Pancreas (tissue), 10 donors: ENCODE measurements around the gene ZC2HC1B. TPM values are rescaled to one million over a fixed set of nuclear protein-coding genes. Genes with fewer than 3 reads are reported as not detected.
"Not testable (repeated sequence)": the region's sequence is repeated elsewhere in the genome, so short reads cannot be mapped to it uniquely, and the experiment has no call there.

ENCODE experiments used
- ATAC-seq, 4 donors: fragments of 200-7000 bp; cut with Tn5 transposase; one replicate each; pipeline versions ENCODE4 v1.8.0 to v1.9.1; 2020; ENCODE audit warnings: mild to moderate bottlenecking in 4 of 4, moderate library complexity in 4 of 4
- DNase-seq, 6 donors: peaks; one replicate each; pipeline ENCODE4 v3.0.0-alpha.2; 2020
- FAIRE-seq: peaks from 2 replicates; lab custom pipeline; 2012; peaks lifted over from hg19 to GRCh38; lab: Jason Lieb, UNC
- H3K27ac ChIP-seq, 4 donors: fragments of 200-600 bp; sonication (generic); 1 replicate in 3 of 4; 2 replicates in 1 of 4; pipeline versions ENCODE4 v1.5.0 to v1.8.0; 2020
- H3K27me3 ChIP-seq, 4 donors: fragments of 200-600 bp; one replicate each; pipeline ENCODE4 v1.8.0; 2021
- H3K36me3 ChIP-seq, 3 donors: fragments of 200-600 bp; sonication (generic) in 1 of 3; one replicate each; pipeline versions ENCODE4 v1.5.0 to v1.8.0; 2020 to 2021
- H3K4me1 ChIP-seq, 3 donors: fragments of 200-600 bp; one replicate each; pipeline ENCODE4 v1.8.0; 2021
- H3K4me3 ChIP-seq, 4 donors: fragments of 200-600 bp; sonication (generic) in 2 of 4; one replicate each; pipeline versions ENCODE4 v1.5.0 to v1.8.0; 2020 to 2021
- H3K9me3 ChIP-seq, 4 donors: fragments of 200-600 bp; one replicate each; pipeline ENCODE4 v1.8.0; 2021
- WGBS, 2 donors: extraction: QIAGEN DNeasy Blood & Tissue Kit; methylation state at CpG; one replicate each; pipeline ENCODE4 v1.1.7; 2013; 5-methylcytosine and 5-hydroxymethylcytosine counted together
- intact Hi-C, 3 donors: fragments of 100-400 bp; cut with DNase I; formaldehyde crosslinking; loops; one replicate each; pipeline versions ENCODE4 v1.11.1 to v1.14.2; 2022
- polyA plus RNA-seq, 2 donors: library from polyadenylated mRNA; stranded (reverse); fragments of 200-250 nt; gene quantifications; one replicate each; pipeline ENCODE4 v1.2.3, GENCODE V29; 2013
- total RNA-seq, 6 donors: library from RNA; stranded (reverse); fragmentation: NEBNext Ultra II Directional in 4 of 6; extraction: Animal tissue kit (Norgen Biotek cat#: 25700) in 4 of 6; gene quantifications; one replicate each; pipeline versions ENCODE4 v1.2.1 to v1.2.4, GENCODE V29; 2021 to 2023
- TF ChIP-seq, protein P1 (sequence below), 4 donors: fragments of 200-600 bp; sonication (generic) in 3 of 4; IDR thresholded peaks; one replicate each; pipeline versions ENCODE4 v1.5.0 to v1.8.0; 2021; ENCODE audit warnings: antibody characterized with exemption in 4 of 4
- donor health status: healthy with polysubstance abuse.
- donor health status: DM: no; HTN: no; CAD: no; lungs with moderate emphysema.
- donor health status: DM: no; HTN: no; CAD: no.
- donor health status: control.
- donor health status: control.
- donor health status: Bipolar disorder and iron deficiency.
- donor health status: DM: yes; HTN: yes; CAD: no.
- donor health status: DM: no; HTN: no; CAD: no.
- donor health status: DM: no; HTN: no; CAD: no.
- donor health status: DM: yes; HTN: yes; CAD: no.

Gene ZC2HC1B
- total and polyA plus RNA-seq, 8 donors: not detected

DNA sequence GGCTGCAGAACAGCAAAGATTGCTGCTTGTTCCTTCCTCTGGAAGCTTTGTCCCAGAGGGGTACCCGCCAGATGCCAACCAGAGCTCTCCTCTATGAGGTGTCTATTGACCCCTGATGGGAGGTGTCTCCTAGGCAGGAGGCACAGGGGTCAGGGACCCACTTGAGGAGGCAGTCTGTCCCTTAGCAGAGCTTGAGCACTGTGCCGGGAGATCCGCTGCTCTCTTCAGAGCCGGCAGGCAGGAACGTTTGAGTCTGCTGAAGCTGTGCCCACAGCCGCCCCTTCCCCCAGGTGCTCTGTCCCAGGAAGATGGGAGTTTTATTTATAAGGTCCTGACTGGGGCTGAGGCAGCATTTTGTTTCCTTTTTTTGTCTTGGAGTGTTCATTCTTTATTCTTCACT, 7.5 kb upstream of the ZC2HC1B start:
- 95% methylated on average over 6 of the region's 6 CpGs for WGBS, 2 donors
- intact Hi-C loops, H3K27ac ChIP-seq, ATAC-seq, FAIRE-seq, H3K4me3 ChIP-seq, H3K4me1 ChIP-seq, H3K9me3 ChIP-seq, H3K27me3 ChIP-seq, DNase-seq: not testable (repeated sequence)
- H3K36me3 ChIP-seq: peaks cover 6 to 64% (median 20%) of the 10 kb centered on the region in 3 donors

DNA sequence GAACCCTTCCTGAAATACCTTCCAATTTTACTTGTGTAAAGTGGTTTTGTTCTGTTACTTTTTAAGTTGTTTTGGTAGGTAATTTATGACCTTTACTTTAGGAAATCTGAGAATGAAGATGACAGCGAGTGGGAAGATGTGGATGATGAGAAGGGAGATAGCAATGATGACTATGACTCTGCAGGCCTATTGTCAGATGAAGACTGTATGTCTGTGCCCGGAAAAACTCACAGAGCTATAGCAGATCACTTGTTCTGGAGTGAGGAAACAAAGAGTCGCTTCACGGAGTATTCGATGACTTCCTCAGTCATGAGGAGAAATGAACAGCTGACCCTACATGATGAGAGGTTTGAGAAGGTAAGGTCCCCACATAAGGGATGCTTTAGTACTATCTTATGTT, 6.6 kb upstream of the ZC2HC1B start:
- Histone ChIP-seq H3K36me3 (peaks cover 6 to 66% (median 20%) of the 10 kb centered on the region in 3 donors), H3K9me3 (no peaks in the 10 kb centered on the region), H3K27ac (no peak overlapping the region), H3K4me3 (no peak overlapping the region), H3K27me3 (no peaks in the 10 kb centered on the region), H3K4me1 (no peaks in the 10 kb centered on the region)
- ATAC-seq (no peak), FAIRE-seq (no peak), DNase-seq (no peak)
- TF ChIP-seq, protein P1, sequence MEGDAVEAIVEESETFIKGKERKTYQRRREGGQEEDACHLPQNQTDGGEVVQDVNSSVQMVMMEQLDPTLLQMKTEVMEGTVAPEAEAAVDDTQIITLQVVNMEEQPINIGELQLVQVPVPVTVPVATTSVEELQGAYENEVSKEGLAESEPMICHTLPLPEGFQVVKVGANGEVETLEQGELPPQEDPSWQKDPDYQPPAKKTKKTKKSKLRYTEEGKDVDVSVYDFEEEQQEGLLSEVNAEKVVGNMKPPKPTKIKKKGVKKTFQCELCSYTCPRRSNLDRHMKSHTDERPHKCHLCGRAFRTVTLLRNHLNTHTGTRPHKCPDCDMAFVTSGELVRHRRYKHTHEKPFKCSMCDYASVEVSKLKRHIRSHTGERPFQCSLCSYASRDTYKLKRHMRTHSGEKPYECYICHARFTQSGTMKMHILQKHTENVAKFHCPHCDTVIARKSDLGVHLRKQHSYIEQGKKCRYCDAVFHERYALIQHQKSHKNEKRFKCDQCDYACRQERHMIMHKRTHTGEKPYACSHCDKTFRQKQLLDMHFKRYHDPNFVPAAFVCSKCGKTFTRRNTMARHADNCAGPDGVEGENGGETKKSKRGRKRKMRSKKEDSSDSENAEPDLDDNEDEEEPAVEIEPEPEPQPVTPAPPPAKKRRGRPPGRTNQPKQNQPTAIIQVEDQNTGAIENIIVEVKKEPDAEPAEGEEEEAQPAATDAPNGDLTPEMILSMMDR (IDR thresholded peaks at IDR 0.05): no peak
- WGBS, 2 donors: 99% methylated on average over 5 of the region's 5 CpGs
- intact Hi-C loops: no loop called here

DNA sequence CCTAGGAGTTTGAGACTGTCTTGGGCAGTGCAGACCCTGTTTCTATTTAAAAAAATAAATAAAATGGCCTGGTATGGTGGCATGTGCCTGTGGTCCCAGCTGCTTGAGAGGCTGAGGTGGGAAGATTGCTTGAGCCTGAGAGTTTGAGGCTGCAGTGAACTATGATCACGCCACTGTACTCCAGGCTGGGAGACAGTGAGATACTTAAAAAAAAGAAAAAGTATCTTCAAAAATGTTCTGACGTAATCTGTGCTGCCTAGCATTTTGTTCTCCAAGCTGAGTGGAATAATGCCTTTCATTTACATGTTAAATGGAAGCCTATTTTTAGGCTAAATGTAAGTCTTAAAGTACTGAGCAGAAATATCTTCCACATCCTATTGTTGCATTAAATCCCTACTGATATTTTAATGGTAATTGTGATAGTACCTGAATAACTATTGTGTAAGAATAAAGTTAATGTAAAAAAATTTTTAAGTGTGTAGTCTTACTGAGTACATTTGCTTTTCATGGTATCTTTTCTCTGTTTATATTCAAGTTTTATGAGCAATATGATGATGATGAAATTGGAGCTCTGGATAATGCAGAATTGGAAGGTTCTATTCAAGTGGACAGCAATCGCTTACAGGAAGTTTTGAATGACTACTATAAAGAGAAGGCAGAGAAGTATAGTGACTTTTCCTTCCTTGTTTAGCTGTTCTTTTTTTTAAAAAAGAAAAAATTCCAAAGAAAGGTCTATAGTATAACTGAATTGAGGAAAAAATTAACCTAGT, 4.2 kb upstream of the ZC2HC1B start:
- Histone ChIP-seq H3K27me3 (no peaks in the 10 kb centered on the region), H3K4me1 (no peaks in the 10 kb centered on the region), H3K36me3 (peaks cover 6 to 76% (median 31%) of the 10 kb centered on the region in 3 donors), H3K27ac (no peak overlapping the region), H3K4me3 (no peak overlapping the region), H3K9me3 (no peaks in the 10 kb centered on the region)
- DNase-seq (no peak), ATAC-seq (no peak), FAIRE-seq (no peak)
- TF ChIP-seq, protein P1 (IDR thresholded peaks at IDR 0.05): no peak
- 92 to 96% methylated on average over 3 of the region's 3 CpGs for WGBS, 2 donors
- intact Hi-C loops: no loop called here

DNA sequence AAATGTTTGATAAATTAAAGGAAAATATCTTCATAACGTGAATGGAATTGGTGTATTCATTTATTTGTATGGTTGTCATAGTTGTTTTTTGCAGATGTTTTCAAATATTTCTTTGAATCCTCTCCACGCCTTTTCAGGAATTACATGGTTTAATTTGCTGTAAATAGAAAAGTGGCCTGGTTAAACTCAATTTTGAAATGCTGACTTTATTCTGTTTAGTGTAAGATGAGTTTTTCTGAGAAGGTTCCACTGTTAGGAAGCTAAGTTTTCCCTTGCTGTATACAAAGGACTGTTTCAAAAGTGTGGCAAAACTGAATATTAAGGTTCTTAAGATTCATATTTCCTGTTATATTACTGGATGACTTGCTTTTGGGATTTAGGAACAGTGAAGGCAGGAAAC, 503 bp upstream of the ZC2HC1B start:
- FAIRE-seq (no peak), ATAC-seq (no peak), DNase-seq (no peak)
- no peaks in the 10 kb centered on the region for H3K27me3 ChIP-seq
- H3K27ac ChIP-seq: no peak overlapping the region
- no peak overlapping the region for H3K4me3 ChIP-seq
- H3K36me3 ChIP-seq: peaks cover 0 to 44% (median 12%) of the 10 kb centered on the region in 3 donors
- no peaks in the 10 kb centered on the region for H3K4me1 ChIP-seq
- no peaks in the 10 kb centered on the region for H3K9me3 ChIP-seq
- intact Hi-C loops: no loop called here
- TF ChIP-seq, protein P1 (IDR thresholded peaks at IDR 0.05): no peak
- WGBS, 2 donors: 93% methylated on average over 2 of the region's 2 CpGs

DNA sequence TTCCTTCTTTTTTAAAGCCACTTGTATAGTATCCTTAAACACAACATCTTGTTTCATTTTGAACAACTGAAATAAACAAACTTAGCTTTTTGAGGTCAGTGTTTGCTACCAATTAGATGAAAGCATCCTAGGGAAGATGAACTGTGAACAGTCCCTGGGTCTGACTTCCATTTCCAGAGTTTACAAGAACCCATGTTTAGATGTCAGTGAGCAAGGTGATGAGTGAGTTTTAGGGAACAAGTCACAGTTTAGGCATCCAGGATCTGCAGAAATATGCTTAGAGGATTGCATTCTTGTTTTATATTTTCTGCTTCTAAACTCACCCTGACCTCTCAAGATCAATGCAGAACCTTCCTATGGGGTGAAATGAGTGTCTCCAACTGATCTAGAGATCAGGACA, 3.0 kb downstream of the ZC2HC1B start:
- TF ChIP-seq, protein P1 (IDR thresholded peaks at IDR 0.05): no peak
- Histone ChIP-seq H3K36me3 (peaks cover 0 to 14% (median 12%) of the 10 kb centered on the region in 3 donors), H3K9me3 (no peaks in the 10 kb centered on the region), H3K4me1 (no peaks in the 10 kb centered on the region), H3K27me3 (no peaks in the 10 kb centered on the region), H3K27ac (no peak overlapping the region), H3K4me3 (no peak overlapping the region)
- FAIRE-seq: no peak
- intact Hi-C loops: no loop called here
- DNase-seq: no peak
- no peak for ATAC-seq

DNA sequence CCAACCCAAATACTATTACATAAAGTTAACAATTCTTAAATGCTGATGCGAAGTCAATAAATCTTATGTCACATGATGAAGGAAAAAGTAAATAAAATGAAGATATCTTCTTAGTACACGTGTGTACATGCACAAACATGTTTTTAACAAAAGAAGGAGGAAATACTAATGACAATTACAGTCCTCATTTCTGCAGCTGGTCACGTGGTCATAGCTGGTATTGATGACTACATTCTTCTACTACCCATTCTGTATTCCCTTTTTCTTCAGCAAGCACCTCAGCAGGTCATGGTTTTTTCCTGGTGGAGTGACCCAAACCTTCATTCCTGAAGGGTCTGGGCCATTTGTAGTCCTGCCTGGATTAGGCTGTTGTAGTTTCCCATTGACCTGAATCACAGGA, 4.5 kb downstream of the ZC2HC1B start:
- H3K4me3 ChIP-seq, H3K4me1 ChIP-seq, H3K9me3 ChIP-seq, H3K36me3 ChIP-seq, intact Hi-C loops, H3K27me3 ChIP-seq, ATAC-seq, DNase-seq, FAIRE-seq, H3K27ac ChIP-seq: not testable (repeated sequence)
- 81 to 89% methylated on average over 3 of the region's 3 CpGs for WGBS, 2 donors

DNA sequence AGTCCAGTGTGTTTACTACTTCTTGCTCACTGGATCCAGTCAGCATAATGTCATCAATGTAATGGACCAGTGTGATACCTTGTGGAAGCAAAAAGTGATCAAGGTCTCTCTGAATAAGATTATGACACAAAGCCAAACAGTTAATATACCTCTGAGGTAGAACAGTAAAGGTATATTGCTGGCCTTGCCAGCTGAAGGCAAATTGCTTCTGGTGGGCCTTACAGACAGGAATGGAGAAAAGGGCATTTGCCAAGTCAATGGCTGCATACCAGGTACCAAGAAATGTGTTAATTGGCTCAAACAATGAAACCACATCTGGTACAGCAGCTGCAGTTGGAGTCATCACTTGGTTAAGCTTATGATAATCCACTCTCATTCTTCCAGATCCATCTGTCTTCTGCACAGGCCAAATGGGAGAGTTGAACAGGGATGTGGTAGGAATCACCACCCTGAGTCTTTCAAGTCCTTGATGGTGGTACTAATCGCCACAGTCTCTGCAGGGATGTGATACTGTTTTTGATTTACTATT, 7.0 kb downstream of the ZC2HC1B start:
- 83% methylated on average over 1 of the region's 1 CpG for WGBS, 2 donors
- intact Hi-C loops, H3K4me3 ChIP-seq: not testable (repeated sequence)

More for the DNA sequence above, 7.0 kb downstream of the ZC2HC1B start:
- not testable (repeated sequence) for FAIRE-seq, H3K36me3 ChIP-seq, DNase-seq, H3K9me3 ChIP-seq, ATAC-seq, H3K27me3 ChIP-seq, H3K4me1 ChIP-seq, H3K27ac ChIP-seq
